Glomerular visceral epithelial cell (primary cell): ENCODE measurements around the gene ZNRF2.
"Not testable (repeated sequence)": the region's sequence is repeated elsewhere in the genome, so short reads cannot be mapped to it uniquely, and the experiment has no call there.

Source experiments
- DNase-seq: peaks from one replicate; pipeline ENCODE4 v3.0.0-alpha.2; 2016; ENCODE audit errors: extremely low spot score

Gene ZNRF2

GRCh38 chr7:30289634-30290033 lies 5.2 kb downstream of the ZNRF2 start:
- not testable (repeated sequence) for DNase-seq

- DNase-seq: peak; percentile 48
These were observed 5.9 kb downstream of the ZNRF2 start for GRCh38 chr7:30290317-30290716.

- DNase-seq: peak; percentile 8
These were observed 8.1 kb downstream of the ZNRF2 start for GRCh38 chr7:30292416-30293038.

GRCh38 chr7:30296304-30296703 lies 11.9 kb downstream of the ZNRF2 start:
- not testable (repeated sequence) for DNase-seq

- DNase-seq: not testable (repeated sequence)
These were observed 13.1 kb downstream of the ZNRF2 start for GRCh38 chr7:30297499-30297898.

- not testable (repeated sequence) for DNase-seq
These were observed 14.0 kb downstream of the ZNRF2 start for GRCh38 chr7:30298409-30298808.

GRCh38 chr7:30301751-30302150 lies 17.4 kb downstream of the ZNRF2 start:
- no peak for DNase-seq

- no peak for DNase-seq
These were observed 18.4 kb downstream of the ZNRF2 start for GRCh38 chr7:30302656-30303311.

GRCh38 chr7:30303312-30304039 lies 19.1 kb downstream of the ZNRF2 start:
- no peak for DNase-seq

GRCh38 chr7:30304177-30304884 lies 19.9 kb downstream of the ZNRF2 start:
- DNase-seq: no peak

- no peak for DNase-seq
These were observed 22.6 kb downstream of the ZNRF2 start for GRCh38 chr7:30306976-30307375.

GRCh38 chr7:30308389-30308788 lies 24.0 kb downstream of the ZNRF2 start:
- DNase-seq: peak; percentile 17

GRCh38 chr7:30309302-30309701 lies 24.9 kb downstream of the ZNRF2 start:
- no peak for DNase-seq

- DNase-seq: no peak
These were observed 25.5 kb downstream of the ZNRF2 start for GRCh38 chr7:30309842-30310435.

GRCh38 chr7:30310674-30311362 lies 26.4 kb downstream of the ZNRF2 start:
- no peak for DNase-seq

- DNase-seq: no peak
These were observed 27.8 kb downstream of the ZNRF2 start for GRCh38 chr7:30312178-30312577.

- DNase-seq: no peak
These were observed 29.0 kb downstream of the ZNRF2 start for GRCh38 chr7:30313348-30313747.

- DNase-seq: no peak
These were observed 29.4 kb downstream of the ZNRF2 start for GRCh38 chr7:30313793-30314192.

GRCh38 chr7:30315589-30315988 lies 31.2 kb downstream of the ZNRF2 start:
- no peak for DNase-seq

GRCh38 chr7:30320392-30320791 lies 36.0 kb downstream of the ZNRF2 start:
- no peak for DNase-seq
